Measurements from ENCODE around the gene PLAA. TPM values are rescaled to one million over a fixed set of nuclear protein-coding genes. Genes with fewer than 3 reads are reported as not detected.
"Not testable (repeated sequence)": the region's sequence is repeated elsewhere in the genome, so short reads cannot be mapped to it uniquely, and the experiment has no call there.

Gene PLAA
- polyA plus RNA-seq, 3 donors = 40.3 to 54.5 (median 41.5) TPM

DNA sequence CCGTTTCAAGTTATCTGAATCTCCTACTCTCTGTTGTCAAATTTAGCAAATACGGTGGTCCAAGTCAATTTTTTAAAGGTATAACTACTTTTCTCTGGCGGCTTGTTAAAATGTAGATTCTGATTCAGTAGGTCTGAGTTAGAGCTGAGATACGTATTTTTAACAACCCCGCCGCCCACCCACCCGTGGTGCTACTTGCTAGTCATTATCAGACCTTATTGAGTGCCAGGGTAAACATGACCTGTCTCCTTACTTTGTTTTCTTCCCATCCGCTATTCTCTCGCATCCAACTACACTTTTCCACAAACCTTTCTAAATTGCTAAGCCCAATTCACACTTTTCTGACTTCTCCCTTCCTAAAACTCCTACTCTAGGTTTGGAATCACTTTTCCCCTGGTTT is 694 bp upstream of the PLAA start:
- DNase-seq (ENCODE audit: extremely low read depth in 1 of 11, low read depth in 9 of 11, low spot score in 4 of 11) = peak in 1 of 11 donors; percentile 2

DNA sequence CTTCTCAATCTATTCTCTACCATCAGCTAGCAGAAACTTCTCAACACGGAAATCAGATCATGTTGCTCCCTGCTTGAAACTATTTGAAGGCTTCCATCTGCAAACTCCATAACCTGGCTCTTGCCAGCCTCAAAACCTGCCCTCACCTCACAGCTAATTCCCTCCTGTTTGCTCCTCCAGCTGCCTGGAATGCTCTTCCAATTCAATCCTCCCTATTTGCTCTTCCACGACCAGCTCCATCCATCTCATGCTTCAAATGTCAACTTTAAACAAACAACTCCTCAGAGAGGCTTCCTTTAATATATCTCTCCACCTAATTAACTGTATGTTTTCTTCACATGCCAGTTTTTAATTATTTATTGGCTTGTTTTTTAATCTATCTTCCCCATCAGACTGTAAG is 1.5 kb downstream of the PLAA start:
- DNase-seq (ENCODE audit: extremely low read depth in 1 of 11, low read depth in 9 of 11, low spot score in 4 of 11) = peak in 1 of 11 donors; percentile 2

DNA sequence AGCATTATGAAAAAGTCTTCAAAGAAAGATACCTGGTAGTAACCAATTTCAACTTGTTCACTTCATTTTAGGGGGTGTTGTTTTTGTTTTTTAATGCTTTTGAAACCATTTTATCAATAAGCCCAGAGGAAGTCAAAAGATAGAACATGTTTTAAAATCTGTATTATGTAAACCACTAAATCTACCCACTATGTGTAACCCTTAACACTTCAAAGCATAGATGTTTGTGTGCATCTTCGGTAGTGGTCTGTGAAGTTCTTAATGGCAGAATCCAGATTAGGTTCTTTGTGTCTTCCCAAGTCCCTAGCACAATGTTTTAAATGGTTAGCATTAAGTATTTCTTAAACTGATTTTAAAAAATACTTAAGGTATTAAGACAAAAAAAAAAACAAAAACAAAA is 6.3 kb downstream of the PLAA start:
- DNase-seq (ENCODE audit: extremely low read depth in 1 of 11, low read depth in 9 of 11, low spot score in 4 of 11) = no peak

DNA sequence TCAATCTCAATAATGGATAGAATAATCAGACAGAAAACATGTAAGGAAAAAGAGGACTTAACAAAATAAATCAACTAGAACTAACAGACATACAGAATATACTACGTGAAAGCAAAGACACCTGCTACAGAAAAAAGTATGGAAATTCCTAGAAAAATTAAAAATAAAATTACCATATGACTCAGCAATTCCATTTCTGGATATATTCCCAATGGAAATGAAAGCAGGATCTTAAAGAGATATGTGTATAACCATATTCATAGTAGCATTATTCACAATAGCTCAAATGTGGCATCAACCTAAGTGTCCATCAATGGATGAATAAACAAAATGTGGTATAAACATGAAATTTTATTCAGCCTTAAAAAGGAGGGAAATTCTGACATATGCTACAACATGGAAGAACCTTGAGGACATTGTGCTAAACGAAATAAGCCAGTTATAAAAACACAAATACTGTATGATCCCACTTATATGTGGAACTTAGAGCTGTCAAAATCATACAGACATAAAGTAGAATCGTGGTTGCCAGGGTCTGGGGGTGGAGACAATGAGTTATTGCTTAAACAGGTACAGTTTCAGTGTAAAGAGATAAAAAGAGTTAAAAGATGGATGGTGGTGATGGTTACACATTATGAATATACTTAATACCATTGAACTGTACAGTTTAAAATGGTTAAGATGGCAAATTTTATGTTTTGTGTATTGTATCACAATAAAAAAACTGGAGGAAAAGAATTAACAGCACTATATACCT is 6.9 kb downstream of the PLAA start:
- DNase-seq (ENCODE audit: extremely low read depth in 1 of 11, low read depth in 9 of 11, low spot score in 4 of 11) = no peak

DNA sequence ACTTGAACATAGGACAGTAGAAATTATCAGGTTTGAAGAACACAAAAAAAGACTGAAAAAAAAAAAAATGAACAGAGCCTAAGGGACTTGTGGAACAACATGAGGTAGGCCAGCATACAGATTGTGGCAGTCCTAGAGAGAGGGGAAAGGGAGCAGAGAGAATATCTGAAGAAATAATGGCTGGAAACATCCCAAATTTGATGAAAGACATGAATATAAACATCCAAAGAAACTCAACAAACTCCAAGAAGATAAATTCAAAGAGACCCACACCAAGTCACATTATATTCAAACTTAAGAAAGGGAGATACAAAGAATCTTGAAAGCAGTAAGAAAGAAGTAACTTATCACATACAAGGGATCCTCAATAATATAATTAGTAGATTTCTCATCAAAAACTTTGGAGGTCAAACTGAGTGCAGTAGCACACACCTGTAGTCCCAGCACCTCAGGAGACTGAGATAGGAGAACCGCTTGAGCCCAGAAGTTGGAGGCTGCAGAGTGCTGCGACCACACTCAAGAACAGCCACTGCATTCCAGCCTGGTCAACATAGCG is 9.1 kb downstream of the PLAA start:
- no peak for DNase-seq (ENCODE audit: extremely low read depth in 1 of 11, low read depth in 9 of 11, low spot score in 4 of 11)

DNA sequence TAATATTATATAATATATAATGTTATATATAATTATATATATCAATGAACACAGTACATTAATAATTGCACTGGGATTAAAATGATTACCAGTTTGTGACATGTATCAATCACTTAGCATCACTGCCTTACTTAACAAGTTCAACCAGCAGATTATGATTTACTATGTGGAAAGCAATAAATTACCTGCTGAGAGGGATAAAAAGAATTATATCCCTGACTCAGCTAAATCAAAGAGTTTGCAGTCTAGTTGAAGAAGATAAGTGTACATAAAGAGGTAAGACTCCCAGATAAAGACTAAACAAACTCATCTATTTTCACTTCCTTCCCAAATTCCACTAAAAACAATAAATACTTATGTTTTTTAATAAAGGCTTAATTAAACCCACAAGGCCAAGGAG is 11.2 kb downstream of the PLAA start:
- no peak for DNase-seq (ENCODE audit: extremely low read depth in 1 of 11, low read depth in 9 of 11, low spot score in 4 of 11)

- DNase-seq (ENCODE audit: extremely low read depth in 1 of 11, low read depth in 9 of 11, low spot score in 4 of 11) = peak in 1 of 11 donors; percentile 1
Measured at GRCh38 chr9:26928902-26929495, 18.0 kb downstream of the PLAA start.

DNA sequence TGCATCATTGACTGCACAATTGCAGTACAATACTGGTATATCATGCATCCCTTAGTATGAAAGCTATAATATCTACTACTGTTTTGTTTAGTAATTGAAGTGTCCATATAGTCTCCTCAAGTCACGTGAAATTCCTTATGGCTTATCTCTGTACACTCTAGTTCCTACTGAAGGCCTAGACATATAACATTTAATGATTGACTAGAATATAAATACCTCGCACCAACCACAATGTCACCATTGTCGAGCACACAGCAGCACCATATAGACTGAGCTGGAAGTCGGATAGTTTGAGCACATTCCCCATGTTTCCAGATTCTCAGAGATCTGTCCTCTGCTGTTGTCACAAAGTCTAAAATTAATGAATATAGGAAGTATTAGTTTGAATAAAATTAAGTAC is 21.4 kb downstream of the PLAA start:
- DNase-seq (ENCODE audit: extremely low read depth in 1 of 11, low read depth in 9 of 11, low spot score in 4 of 11) = no peak

- no peak for DNase-seq (ENCODE audit: extremely low read depth in 1 of 11, low read depth in 9 of 11, low spot score in 4 of 11)
Measured at GRCh38 chr9:26919698-26920097, 27.3 kb downstream of the PLAA start.

DNA sequence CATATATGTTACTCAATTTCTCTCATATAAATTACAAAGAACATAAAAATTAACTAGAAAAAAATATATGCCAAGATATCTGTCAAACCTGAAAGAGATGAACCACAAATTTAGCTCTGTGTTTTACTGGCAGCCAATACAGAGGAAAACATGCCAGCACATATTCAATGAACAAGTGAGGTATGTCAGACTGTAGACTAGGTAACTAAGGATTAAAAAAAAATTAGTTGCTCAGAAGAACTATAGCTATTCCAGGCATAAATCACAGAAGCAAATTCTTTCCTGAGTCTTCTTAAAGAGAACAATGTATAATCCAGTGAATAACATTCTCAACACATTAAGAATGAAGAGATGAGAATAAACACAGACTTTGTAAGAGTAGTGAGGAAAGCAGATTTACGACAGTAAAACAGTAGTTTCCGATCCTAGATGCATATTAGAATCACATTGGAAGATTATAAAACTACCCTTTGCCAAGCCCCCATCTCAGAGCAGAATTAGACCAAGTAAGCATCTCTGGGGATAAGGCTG is 33.8 kb downstream of the PLAA start:
- no peak for DNase-seq (ENCODE audit: extremely low read depth in 1 of 11, low read depth in 9 of 11, low spot score in 4 of 11)

- DNase-seq (ENCODE audit: extremely low read depth in 1 of 11, low read depth in 9 of 11, low spot score in 4 of 11) = no peak
Measured at GRCh38 chr9:26904671-26905070, 42.4 kb downstream of the PLAA start.

GRCh38 chr9:26904070-26904469 is 43.0 kb downstream of the PLAA start:
- DNase-seq (ENCODE audit: extremely low read depth in 1 of 11, low read depth in 9 of 11, low spot score in 4 of 11) = no peak

DNA sequence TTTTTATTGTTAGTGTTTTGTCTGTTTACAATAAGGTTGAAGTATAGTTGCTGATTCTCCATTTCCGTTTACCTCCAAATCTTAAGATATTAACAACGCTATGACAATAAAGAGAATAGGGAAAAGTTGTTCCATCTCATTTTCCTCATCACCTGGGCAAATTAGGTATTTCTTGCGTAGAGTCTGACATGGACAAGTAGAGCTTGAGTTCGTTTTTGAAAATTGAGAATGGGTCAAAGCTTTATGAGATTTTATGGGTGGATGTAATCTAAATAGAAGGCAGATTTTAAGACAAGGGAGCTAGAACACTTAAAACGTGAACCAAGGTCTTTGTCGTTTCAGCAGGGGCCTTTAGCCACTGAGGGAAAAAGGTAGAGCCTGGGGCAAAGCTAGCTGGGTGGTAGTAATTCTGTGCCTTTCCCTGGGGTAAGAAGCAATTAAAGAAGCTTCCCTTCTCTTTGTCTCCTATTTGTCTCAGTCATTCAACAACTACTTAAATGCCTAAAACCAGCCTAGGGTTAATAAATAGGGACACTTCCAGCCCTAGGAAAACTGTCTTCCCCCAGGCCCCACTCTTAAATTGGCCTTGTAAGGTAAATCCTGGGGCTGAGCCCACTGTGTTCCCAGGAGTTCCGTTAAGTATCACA is 53.9 kb downstream of the PLAA start:
- DNase-seq (ENCODE audit: extremely low read depth in 1 of 11, low read depth in 9 of 11, low spot score in 4 of 11) = no peak

GRCh38 chr9:26892251-26893029 is 54.6 kb downstream of the PLAA start, which contains the start of gene CAAP1:
CAAP1 (minus strand) TSS chr9:26892802; CDS start chr9:26892715, 87 bp downstream.
- DNase-seq (ENCODE audit: extremely low read depth in 1 of 11, low read depth in 9 of 11, low spot score in 4 of 11) = peak; percentile 85 to 93 (median 92)

DNA sequence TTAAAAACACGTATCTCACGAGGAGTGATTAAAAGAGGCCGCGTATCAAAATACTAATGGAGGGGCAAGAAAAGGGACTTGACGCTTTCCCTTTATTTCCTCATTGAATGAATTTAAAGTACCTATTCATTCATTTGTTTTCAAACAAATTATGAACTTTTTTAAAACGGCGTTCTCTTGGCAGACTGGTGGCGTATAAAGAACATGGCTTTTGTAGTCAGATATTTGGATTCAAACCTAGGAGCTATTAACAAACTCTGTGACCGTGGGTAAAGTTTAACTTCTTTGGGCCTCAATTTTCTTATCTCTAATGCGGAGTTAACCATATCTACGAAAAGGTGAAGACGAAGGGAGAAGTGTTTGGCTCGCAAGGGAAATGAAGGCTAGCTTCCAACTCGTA is 55.3 kb downstream of the PLAA start:
- peak in 3 of 11 donors; percentile 2 to 37 (median 6) for DNase-seq (ENCODE audit: extremely low read depth in 1 of 11, low read depth in 9 of 11, low spot score in 4 of 11)

DNA sequence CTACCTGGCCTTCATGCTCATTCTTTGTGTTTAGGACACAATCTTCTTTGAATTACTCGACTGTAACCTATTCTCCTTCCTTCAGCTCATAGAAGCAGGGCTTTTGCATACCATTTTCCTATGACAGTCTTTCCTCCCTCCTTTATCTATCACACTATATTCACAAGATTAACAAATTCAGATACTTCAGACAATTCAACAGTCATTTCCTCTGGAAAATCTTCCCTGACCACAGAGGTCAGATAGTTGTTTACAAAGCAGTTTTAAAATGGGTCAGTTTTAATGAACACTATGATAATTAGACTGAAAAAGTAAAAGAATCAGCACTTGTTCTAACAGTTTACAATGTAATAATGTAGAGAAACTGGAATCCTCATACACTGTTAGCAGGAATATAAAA is 58.8 kb downstream of the PLAA start:
- DNase-seq (ENCODE audit: extremely low read depth in 1 of 11, low read depth in 9 of 11, low spot score in 4 of 11) = no peak

GRCh38 chr9:26882154-26882553 is 64.9 kb downstream of the PLAA start:
- no peak for DNase-seq (ENCODE audit: extremely low read depth in 1 of 11, low read depth in 9 of 11, low spot score in 4 of 11)

DNA sequence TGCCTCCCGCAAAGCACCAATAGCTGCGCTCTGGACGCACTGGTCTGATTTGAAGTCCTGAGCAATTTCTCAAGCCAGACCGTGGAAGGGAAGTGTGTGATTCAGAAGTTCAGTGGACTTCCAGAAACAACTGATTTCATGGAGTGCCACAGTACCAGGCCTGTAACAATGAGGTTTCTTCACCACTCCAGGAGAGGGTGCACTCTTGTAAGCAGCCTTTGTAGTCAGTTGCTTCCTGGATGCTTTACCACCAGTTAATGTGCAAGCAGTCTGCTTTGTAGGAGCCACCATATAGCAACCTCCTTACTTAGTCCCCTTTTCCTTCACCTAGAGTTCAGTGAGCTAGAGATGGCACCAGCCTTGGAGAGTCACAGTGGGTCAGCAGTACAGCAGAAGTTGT is 66.8 kb downstream of the PLAA start:
- no peak for DNase-seq (ENCODE audit: extremely low read depth in 1 of 11, low read depth in 9 of 11, low spot score in 4 of 11)

DNA sequence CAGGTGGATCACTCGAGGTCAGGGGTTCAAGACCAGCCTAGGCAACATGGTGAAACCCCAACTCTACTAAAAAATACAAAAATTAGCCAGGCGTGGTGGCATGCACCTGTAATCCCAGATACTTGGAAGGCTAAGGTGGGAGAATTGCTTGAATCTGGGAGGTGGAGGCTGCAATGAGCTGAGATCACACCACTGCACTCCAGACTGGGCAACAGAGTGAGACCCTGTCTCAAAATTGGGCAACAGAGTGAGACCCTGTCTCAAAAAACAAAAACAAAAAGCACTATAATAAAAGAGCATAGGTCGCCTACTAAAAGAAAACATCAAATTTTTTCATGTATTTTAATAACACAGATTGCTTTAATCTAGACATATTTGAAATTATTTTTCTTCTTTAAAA is 71.9 kb downstream of the PLAA start:
- DNase-seq (ENCODE audit: extremely low read depth in 1 of 11, low read depth in 9 of 11, low spot score in 4 of 11) = not testable (repeated sequence)
